ENCODE data around the gene STAP2. TPM values are rescaled to one million over a fixed set of nuclear protein-coding genes. Genes with fewer than 3 reads are reported as not detected.
"Not testable (repeated sequence)": the region's sequence is repeated elsewhere in the genome, so short reads cannot be mapped to it uniquely, and the experiment has no call there.

The STAP2 gene
- total and polyA plus RNA-seq, 5 donors = 6.7 to 13.9 (median 10.9) TPM

GRCh38 chr19:4277191-4277696 lies 61.4 kb downstream of the STAP2 start:
- Histone ChIP-seq H3K4me3 (ENCODE audit: low read length) (no peak overlapping the region), H3K27ac (ENCODE audit: low read length) (no peak overlapping the region), H3K9me3 (ENCODE audit: control insufficient read depth, low read length) (no peaks in the 10 kb centered on the region), H3K27me3 (ENCODE audit: control insufficient read depth, insufficient read depth) (no peaks in the 10 kb centered on the region), H3K4me1 (ENCODE audit: control insufficient read depth, insufficient read depth, low read length) (peaks cover 2% of the 10 kb centered on the region)
- ATAC-seq (peak in 1 of 2 donors; percentile 34), DNase-seq (peak in 1 of 3 donors; percentile 67)
- 25% methylated on average over 16 of the region's 16 CpGs for WGBS
- intact Hi-C loops (cut with DNase I) = loop anchor here in 1 of 4 donors (10.0 kb wide), 1 partner anchor 78 kb away; no protein-coding TSS in a partner anchor

DNA sequence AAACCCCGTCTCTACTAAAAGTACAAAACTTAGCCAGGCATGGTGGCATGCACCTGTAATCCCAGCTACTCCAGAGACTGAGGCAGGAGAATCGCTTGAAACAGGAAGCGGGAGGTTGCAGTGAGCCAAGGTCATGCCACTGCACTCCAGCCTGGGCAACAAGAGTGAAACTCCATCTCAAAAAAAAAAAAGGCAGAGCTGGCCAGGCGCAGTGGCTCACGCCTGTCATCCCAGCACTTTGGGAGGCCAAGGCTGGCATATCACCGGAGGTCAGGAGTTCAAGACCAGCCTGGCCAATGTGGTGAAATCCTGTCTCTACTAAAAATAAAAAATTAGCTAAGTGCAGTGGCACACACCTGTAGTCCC lies 64.3 kb downstream of the STAP2 start:
- not testable (repeated sequence) for H3K4me1 ChIP-seq (ENCODE audit: control insufficient read depth, insufficient read depth, low read length); ATAC-seq; DNase-seq; H3K9me3 ChIP-seq (ENCODE audit: control insufficient read depth, low read length); H3K4me3 ChIP-seq (ENCODE audit: low read length); H3K27ac ChIP-seq (ENCODE audit: low read length); H3K27me3 ChIP-seq (ENCODE audit: control insufficient read depth, insufficient read depth)
- 73% methylated on average over 6 of the region's 6 CpGs for WGBS
- intact Hi-C loops (cut with DNase I) = loop anchor here in 1 of 4 donors (10.0 kb wide), 1 partner anchor 80 kb away; no protein-coding TSS in a partner anchor

Other genes with a start within 250 kb of the STAP2 start
- gene MAP2K2, start 214.7 kb downstream of the STAP2 start, total RNA-seq = 100 to 1,000 TPM; 113 to 134 (median 121) TPM
- 151 TPM for gene MAP2K2, start 214.7 kb downstream of the STAP2 start, polyA plus RNA-seq
- not detected for gene CREB3L3, start 185.2 kb downstream of the STAP2 start, total RNA-seq
- gene CREB3L3, start 185.2 kb downstream of the STAP2 start, polyA plus RNA-seq = not detected
- 10 to 100 TPM; 11.2 to 16.6 (median 13.1) TPM for gene SIRT6, start 156.3 kb downstream of the STAP2 start, total RNA-seq
- gene SIRT6, start 156.3 kb downstream of the STAP2 start, polyA plus RNA-seq = 15.8 TPM
- gene ANKRD24, start 156.1 kb downstream of the STAP2 start, total RNA-seq = under 1 TPM; 0.31 to 0.88 (median 0.41) TPM
- 0.45 TPM for gene ANKRD24, start 156.1 kb downstream of the STAP2 start, polyA plus RNA-seq
- 1 to 10 TPM; 1.8 to 2.3 (median 2.1) TPM for gene EBI3, start 109.3 kb downstream of the STAP2 start, total RNA-seq
- 0.70 TPM for gene EBI3, start 109.3 kb downstream of the STAP2 start, polyA plus RNA-seq
- gene YJU2, start 91.7 kb downstream of the STAP2 start, total RNA-seq = 10 to 100 TPM in 2 of 4 donors, 1 to 10 TPM in 2; 9.7 to 12.4 (median 10.9) TPM
- gene YJU2, start 91.7 kb downstream of the STAP2 start, polyA plus RNA-seq = 17.7 TPM
- gene SHD, start 59.6 kb downstream of the STAP2 start, total RNA-seq = 10 to 100 TPM; 30.5 to 75.1 (median 54.7) TPM
- gene SHD, start 59.6 kb downstream of the STAP2 start, polyA plus RNA-seq = 23.9 TPM
- gene TMIGD2, start 36.4 kb downstream of the STAP2 start, total RNA-seq = not detected
- gene TMIGD2, start 36.4 kb downstream of the STAP2 start, polyA plus RNA-seq = 0.25 TPM
- gene FSD1, start 34.2 kb downstream of the STAP2 start, total RNA-seq = not detected
- not detected for gene FSD1, start 34.2 kb downstream of the STAP2 start, polyA plus RNA-seq
- gene MPND, start 4.7 kb upstream of the STAP2 start, total RNA-seq = 10 to 100 TPM; 22.8 to 25.8 (median 25.2) TPM
- gene MPND, start 4.7 kb upstream of the STAP2 start, polyA plus RNA-seq = 24.9 TPM
- gene SH3GL1, start 61.7 kb upstream of the STAP2 start, total RNA-seq = 10 to 100 TPM; 26.3 to 40.3 (median 31.8) TPM
- gene SH3GL1, start 61.7 kb upstream of the STAP2 start, polyA plus RNA-seq = 27.7 TPM
- gene CHAF1A, start 63.8 kb upstream of the STAP2 start, total RNA-seq = 1 to 10 TPM; 5.4 to 7.7 (median 6.2) TPM
- gene CHAF1A, start 63.8 kb upstream of the STAP2 start, polyA plus RNA-seq = 4.3 TPM
- gene UBXN6, start 119.0 kb upstream of the STAP2 start, total RNA-seq = 100 to 1,000 TPM in 3 of 4 donors, 10 to 100 TPM in 1; 99.8 to 124 (median 112) TPM
- 135 TPM for gene UBXN6, start 119.0 kb upstream of the STAP2 start, polyA plus RNA-seq
- gene HDGFL2, start 133.5 kb upstream of the STAP2 start, total RNA-seq = 10 to 100 TPM; 20.6 to 30.5 (median 28.6) TPM
- gene HDGFL2, start 133.5 kb upstream of the STAP2 start, polyA plus RNA-seq = 31.4 TPM
- 100 to 1,000 TPM; 102 to 201 (median 112) TPM for gene PLIN4, start 179.7 kb upstream of the STAP2 start, total RNA-seq
- 171 TPM for gene PLIN4, start 179.7 kb upstream of the STAP2 start, polyA plus RNA-seq
- 10 to 100 TPM; 25.5 to 60.3 (median 28.2) TPM for gene PLIN5, start 196.4 kb upstream of the STAP2 start, total RNA-seq
- gene PLIN5, start 196.4 kb upstream of the STAP2 start, polyA plus RNA-seq = 33.9 TPM
- gene LRG1, start 201.2 kb upstream of the STAP2 start, total RNA-seq = 1 to 10 TPM in 1 of 4 donors, under 1 TPM in 3; 0.20 to 1.1 (median 0.31) TPM
- 0.41 TPM for gene LRG1, start 201.2 kb upstream of the STAP2 start, polyA plus RNA-seq
- gene SEMA6B, start 220.9 kb upstream of the STAP2 start, total RNA-seq = 10 to 100 TPM in 1 of 4 donors, 1 to 10 TPM in 3; 4.2 to 10.4 (median 7.9) TPM
- 11.5 TPM for gene SEMA6B, start 220.9 kb upstream of the STAP2 start, polyA plus RNA-seq

Data from right cardiac atrium (tissue), 5 donors.